Panc1 (cell line): ENCODE results near the gene MAN2B1. TPM values are rescaled to one million over a fixed set of nuclear protein-coding genes. Genes with fewer than 3 reads are reported as not detected.

ENCODE experiments used
- ATAC-seq: fragments of 200-7000 bp; cut with Tn5 transposase; 2 replicates; pipeline ENCODE4 v1.9.1; 2020; ENCODE audit warnings: mild to moderate bottlenecking, moderate library complexity
- BruUV-seq: library from RNA; stranded (reverse); fragments of 400-500 nt; replicated peaks from 2 replicates; lab custom pipeline; 2021; lab: Mats Ljungman, UMichigan
- CTCF ChIA-PET: fragments of 300-600 bp; sonication (Branson Sonifier 250); formaldehyde crosslinking; loops from one replicate; lab custom pipeline; 2022; ENCODE audit warnings: antibody characterized with exemption; lab: Charles Lee
- POLR2A ChIA-PET: fragments of 300-600 bp; sonication (Branson Sonifier 250); formaldehyde crosslinking; loops from one replicate; lab custom pipeline; 2022; ENCODE audit warnings: antibody characterized with exemption; lab: Charles Lee
- DNase-seq: peaks from one replicate; pipeline ENCODE4 v3.0.0-alpha.2; 2010; ENCODE audit warnings: low read depth, low spot score
- H3K27ac ChIP-seq: 2 replicates; pipeline ENCODE4 v1.5.1; 2011; ENCODE audit warnings: mild to moderate bottlenecking, low read length, inconsistent platforms
- H3K27me3 ChIP-seq: fragments of 200-500 bp; sonication (Bioruptor generic); 2 replicates; pipeline ENCODE4 v1.6.0; 2014; ENCODE audit warnings: low read length, inconsistent platforms; ENCODE audit not compliant: control insufficient read depth, insufficient read depth
- H3K36me3 ChIP-seq: fragments of 200-500 bp; sonication (Bioruptor generic); 2 replicates; pipeline ENCODE4 v1.5.1; 2014; ENCODE audit warnings: inconsistent platforms, mild to moderate bottlenecking, low read length, moderate library complexity; ENCODE audit not compliant: control insufficient read depth, insufficient read depth
- H3K4me1 ChIP-seq: 2 replicates; pipeline ENCODE4 v1.5.1; 2011; ENCODE audit warnings: inconsistent platforms, mild to moderate bottlenecking, low read length, moderate library complexity; ENCODE audit not compliant: control insufficient read depth, insufficient read depth
- H3K4me3 ChIP-seq, 2 experiments: 2 replicates each; pipeline ENCODE4 v1.5.1; 2011 to 2012; ENCODE audit warnings: low read depth in 2 of 2, low read length in 2 of 2, mild to moderate bottlenecking in 2 of 2, inconsistent platforms in 1 of 2, moderate library complexity in 1 of 2
- H3K9me3 ChIP-seq: fragments of 200-500 bp; sonication (Bioruptor generic); 2 replicates; pipeline ENCODE4 v1.5.1; 2014; ENCODE audit warnings: low read depth, mild to moderate bottlenecking, inconsistent platforms, low read length, moderate library complexity; ENCODE audit not compliant: control insufficient read depth, insufficient read depth
- CTCF ChIP-seq: fragments of 450-650 bp; IDR thresholded peaks from 2 replicates; pipeline ENCODE4 v1.5.1; 2017; ENCODE audit warnings: mild to moderate bottlenecking
- POLR2AphosphoS5 ChIP-seq: IDR thresholded peaks from 2 replicates; pipeline ENCODE4 v1.6.1; 2012; ENCODE audit warnings: mild to moderate bottlenecking, low read depth, low read length, moderate library complexity
- SIN3A ChIP-seq: IDR thresholded peaks from 2 replicates; pipeline ENCODE4 v1.6.1; 2012; ENCODE audit warnings: low read depth, mild to moderate bottlenecking, low read length, moderate library complexity, borderline replicate concordance; ENCODE audit not compliant: insufficient read depth
- TCF7L2 ChIP-seq: IDR thresholded peaks from 2 replicates; pipeline ENCODE4 v1.6.1; 2011; ENCODE audit warnings: mild to moderate bottlenecking, low read depth, low read length, inconsistent platforms
- in situ Hi-C: cut with HindIII; loops from 2 replicates; pipeline ENCODE4 v1.10.0; 2016; ENCODE audit warnings: low sequenced_read_pairs, low pct_unique_long_range_greater_than_20kb
- intact Hi-C: fragments of 100-400 bp; cut with micrococcal nuclease; formaldehyde crosslinking; loops from one replicate; pipeline ENCODE4 v1.10.0; 2022; ENCODE audit not compliant: unreplicated experiment
- total RNA-seq: library from RNA; stranded (reverse); gene quantifications from one replicate; pipeline ENCODE4 v1.2.1, GENCODE V29; 2021; ENCODE audit not compliant: unreplicated experiment
- TF ChIP-seq, protein P1 (sequence below), 2 experiments: IDR thresholded peaks; 2 replicates each; pipeline ENCODE4 v1.6.1; 2011 to 2012; ENCODE audit warnings: low read depth in 2 of 2, control low read depth in 1 of 2, low read length in 1 of 2, mild to moderate bottlenecking in 1 of 2, moderate library complexity in 1 of 2; ENCODE audit not compliant: insufficient read depth in 1 of 2

MAN2B1 gene
- total RNA-seq, 1 experiment from 2014 or later: 43.0 TPM

GRCh38 chr19:12687496-12688196 is 21.1 kb upstream of the MAN2B1 start, which contains the start of gene GNG14:
Gene GNG14 (plus strand): TSS chr19:12687998. CDS start chr19:12688049, 51 bp downstream.
- intact Hi-C loops (no loop called here), in situ Hi-C loops (no loop called here)
- H3K36me3 ChIP-seq: no peaks in the 10 kb centered on the region
- BruUV-seq: no TSS peak
- TF ChIP-seq TCF7L2 (no peak), CTCF (no peak), SIN3A (no peak), POLR2AphosphoS5 (no peak)
- TF ChIP-seq, protein P1, sequence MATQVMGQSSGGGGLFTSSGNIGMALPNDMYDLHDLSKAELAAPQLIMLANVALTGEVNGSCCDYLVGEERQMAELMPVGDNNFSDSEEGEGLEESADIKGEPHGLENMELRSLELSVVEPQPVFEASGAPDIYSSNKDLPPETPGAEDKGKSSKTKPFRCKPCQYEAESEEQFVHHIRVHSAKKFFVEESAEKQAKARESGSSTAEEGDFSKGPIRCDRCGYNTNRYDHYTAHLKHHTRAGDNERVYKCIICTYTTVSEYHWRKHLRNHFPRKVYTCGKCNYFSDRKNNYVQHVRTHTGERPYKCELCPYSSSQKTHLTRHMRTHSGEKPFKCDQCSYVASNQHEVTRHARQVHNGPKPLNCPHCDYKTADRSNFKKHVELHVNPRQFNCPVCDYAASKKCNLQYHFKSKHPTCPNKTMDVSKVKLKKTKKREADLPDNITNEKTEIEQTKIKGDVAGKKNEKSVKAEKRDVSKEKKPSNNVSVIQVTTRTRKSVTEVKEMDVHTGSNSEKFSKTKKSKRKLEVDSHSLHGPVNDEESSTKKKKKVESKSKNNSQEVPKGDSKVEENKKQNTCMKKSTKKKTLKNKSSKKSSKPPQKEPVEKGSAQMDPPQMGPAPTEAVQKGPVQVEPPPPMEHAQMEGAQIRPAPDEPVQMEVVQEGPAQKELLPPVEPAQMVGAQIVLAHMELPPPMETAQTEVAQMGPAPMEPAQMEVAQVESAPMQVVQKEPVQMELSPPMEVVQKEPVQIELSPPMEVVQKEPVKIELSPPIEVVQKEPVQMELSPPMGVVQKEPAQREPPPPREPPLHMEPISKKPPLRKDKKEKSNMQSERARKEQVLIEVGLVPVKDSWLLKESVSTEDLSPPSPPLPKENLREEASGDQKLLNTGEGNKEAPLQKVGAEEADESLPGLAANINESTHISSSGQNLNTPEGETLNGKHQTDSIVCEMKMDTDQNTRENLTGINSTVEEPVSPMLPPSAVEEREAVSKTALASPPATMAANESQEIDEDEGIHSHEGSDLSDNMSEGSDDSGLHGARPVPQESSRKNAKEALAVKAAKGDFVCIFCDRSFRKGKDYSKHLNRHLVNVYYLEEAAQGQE (IDR thresholded peaks at IDR 0.05; ENCODE audit: insufficient read depth in 1 of 2, low read depth in 2 of 2, low read length in 1 of 2): no peak
- H3K4me1 ChIP-seq: no peaks in the 10 kb centered on the region
- no peaks in the 10 kb centered on the region for H3K27me3 ChIP-seq
- no peaks in the 10 kb centered on the region for H3K9me3 ChIP-seq
- CTCF ChIA-PET: no interaction called here
- ATAC-seq (no peak), DNase-seq (no peak)
- POLR2A ChIA-PET: interaction anchor here (0.6 kb wide), 1 partner anchor 508 kb away, joined by 4 read pairs; no protein-coding TSS in a partner anchor
- H3K27ac ChIP-seq: no peak within 1 kb of the TSS
- H3K4me3 ChIP-seq: no peak within 1 kb of the TSS

GRCh38 chr19:12685831-12686230 is 19.3 kb upstream of the MAN2B1 start:
- ChIA-PET POLR2A (no interaction called here), CTCF (no interaction called here)
- H3K27me3 ChIP-seq: no peaks in the 10 kb centered on the region
- intact Hi-C loops: no loop called here
- H3K4me3 ChIP-seq: no peak overlapping the region
- no peaks in the 10 kb centered on the region for H3K4me1 ChIP-seq
- TF ChIP-seq POLR2AphosphoS5 (no peak), TCF7L2 (no peak), SIN3A (no peak), CTCF (no peak)
- TF ChIP-seq, protein P1 (IDR thresholded peaks at IDR 0.05; ENCODE audit: insufficient read depth in 1 of 2, low read depth in 2 of 2, low read length in 1 of 2): no peak
- H3K9me3 ChIP-seq: no peaks in the 10 kb centered on the region
- no peaks in the 10 kb centered on the region for H3K36me3 ChIP-seq
- no peak overlapping the region for H3K27ac ChIP-seq
- BruUV-seq: no TSS peak
- in situ Hi-C loops: no loop called here
- ATAC-seq: no peak
- no peak for DNase-seq
